CD14-positive monocyte (primary cell): ENCODE results near the gene BMPR1B. TPM values are rescaled to one million over a fixed set of nuclear protein-coding genes. Genes with fewer than 3 reads are reported as not detected.

Experiments used
- DNase-seq, 3 donors: peaks; one replicate each; pipeline ENCODE4 v3.0.0-alpha.2; 2011 to 2022
- H2AFZ ChIP-seq: 2 replicates; pipeline ENCODE4 v1.6.0; 2012; ENCODE audit warnings: mild to moderate bottlenecking, low read depth, low read length, inconsistent platforms; ENCODE audit not compliant: insufficient read depth, poor library complexity, severe bottlenecking
- H3K27ac ChIP-seq, 2 donors: 1 replicate in 1 of 2; 2 replicates in 1 of 2; pipeline ENCODE4 v1.5.1; 2012 to 2013; ENCODE audit warnings: low read length in 2 of 2, control low read depth in 1 of 2, inconsistent platforms in 1 of 2, low read depth in 1 of 2, mild to moderate bottlenecking in 1 of 2
- H3K27me3 ChIP-seq, 2 donors: one replicate each; pipeline versions ENCODE4 v1.6.0 to v1.6.1; 2011 to 2013; ENCODE audit warnings: low read length in 2 of 2; ENCODE audit not compliant: control insufficient read depth in 2 of 2, insufficient read depth in 2 of 2
- H3K36me3 ChIP-seq, 2 donors: replicated peaks in 1 of 2; 1 replicate in 1 of 2; 2 replicates in 1 of 2; pipeline versions ENCODE4 v1.5.1 to v1.6.1; 2012 to 2013; ENCODE audit warnings: low read length in 2 of 2, control low read depth in 1 of 2, inconsistent platforms in 1 of 2, mild to moderate bottlenecking in 1 of 2; ENCODE audit not compliant: insufficient read depth in 2 of 2, control insufficient read depth in 1 of 2
- H3K4me1 ChIP-seq, 2 donors: 1 replicate in 1 of 2; 2 replicates in 1 of 2; pipeline versions ENCODE4 v1.5.1 to v1.6.1; 2012 to 2013; ENCODE audit warnings: low read length in 2 of 2, control low read depth in 1 of 2, inconsistent platforms in 1 of 2, mild to moderate bottlenecking in 1 of 2, moderate library complexity in 1 of 2; ENCODE audit not compliant: insufficient read depth in 2 of 2, control insufficient read depth in 1 of 2
- H3K4me2 ChIP-seq: replicated peaks from 2 replicates; pipeline ENCODE3; 2012; ENCODE audit warnings: low read length, moderate library complexity, mild to moderate bottlenecking; ENCODE audit not compliant: poor library complexity, severe bottlenecking; ENCODE audit errors: extremely low read depth
- H3K4me3 ChIP-seq, 3 experiments: fragments of 200-600 bp in 1 of 3; sonication (generic) in 1 of 3; replicated peaks in 1 of 3; 1 replicate in 2 of 3; 2 replicates in 1 of 3; pipeline ENCODE4 v1.5.1; 2011 to 2013; ENCODE audit warnings: low read length in 3 of 3, mild to moderate bottlenecking in 3 of 3, control low read depth in 2 of 3, low read depth in 2 of 3, inconsistent platforms in 1 of 3, moderate library complexity in 1 of 3
- H3K79me2 ChIP-seq: 2 replicates; pipeline ENCODE4 v1.6.0; 2012; ENCODE audit warnings: mild to moderate bottlenecking, control low read depth, inconsistent platforms, low read length, moderate library complexity; ENCODE audit not compliant: insufficient read depth
- H3K9ac ChIP-seq: 2 replicates; pipeline ENCODE4 v1.6.0; 2017; ENCODE audit warnings: low read length, mild to moderate bottlenecking; ENCODE audit not compliant: insufficient read depth, poor library complexity, severe bottlenecking
- H3K9me3 ChIP-seq, 2 donors: replicated peaks in 1 of 2; 1 replicate in 1 of 2; 2 replicates in 1 of 2; pipeline versions ENCODE4 v1.5.1 to v1.6.1; 2012 to 2013; ENCODE audit warnings: low read length in 2 of 2, control low read depth in 1 of 2; ENCODE audit not compliant: control insufficient read depth in 1 of 2, insufficient read depth in 1 of 2
- H4K20me1 ChIP-seq: 2 replicates; pipeline ENCODE4 v1.6.0; 2012; ENCODE audit warnings: mild to moderate bottlenecking, low read length, control low read depth, moderate library complexity; ENCODE audit not compliant: insufficient read depth
- H3K27ac Mint-ChIP-seq, 7 donors: one replicate each; pipeline ENCODE4 v1.8.0; 2020; ENCODE audit warnings: mild to moderate bottlenecking in 7 of 7, mixed read lengths in 7 of 7, moderate library complexity in 6 of 7, inconsistent platforms in 2 of 7
- H3K27me3 Mint-ChIP-seq, 3 donors: one replicate each; pipeline ENCODE4 v1.8.0; 2021 to 2022; ENCODE audit warnings: low read depth in 3 of 3, mild to moderate bottlenecking in 3 of 3, mixed read lengths in 3 of 3, moderate library complexity in 3 of 3, inconsistent platforms in 1 of 3
- H3K36me3 Mint-ChIP-seq, 2 donors: one replicate each; pipeline ENCODE4 v1.8.0; 2020; ENCODE audit warnings: mixed read lengths in 2 of 2, inconsistent platforms in 1 of 2, mild to moderate bottlenecking in 1 of 2
- H3K4me1 Mint-ChIP-seq: one replicate; pipeline ENCODE4 v1.8.0; 2020; ENCODE audit warnings: mild to moderate bottlenecking, mixed read lengths
- H3K4me3 Mint-ChIP-seq, 2 donors: one replicate each; pipeline ENCODE4 v1.8.0; 2020; ENCODE audit warnings: mild to moderate bottlenecking in 2 of 2, mixed read lengths in 2 of 2, moderate library complexity in 1 of 2
- H3K9me3 Mint-ChIP-seq, 7 donors: one replicate each; pipeline ENCODE4 v1.8.0; 2020 to 2022; ENCODE audit warnings: mixed read lengths in 7 of 7, mild to moderate bottlenecking in 6 of 7, moderate library complexity in 6 of 7, inconsistent platforms in 2 of 7
- WGBS: methylation state at CpG from one replicate; pipeline ENCODE4 v1.1.5; 2013; ENCODE audit warnings: missing lambda C conversion rate; ENCODE audit not compliant: insufficient coverage; 5-methylcytosine and 5-hydroxymethylcytosine counted together
- intact Hi-C, 2 donors: fragments of 100-400 bp; cut with micrococcal nuclease; formaldehyde crosslinking; loops; one replicate each; pipeline versions ENCODE4 v1.15.0 to v1.15.1; 2023
- polyA plus RNA-seq, 3 donors: library from polyadenylated mRNA; depleted of rRNA in 1 of 3; unstranded in 2 of 3; stranded (reverse) in 1 of 3; fragments of 300-500 nt in 2 of 3; fragments of >200 nt in 1 of 3; fragmentation: Illumina TruSeq in 2 of 3; gene quantifications; 1 replicate in 2 of 3; 2 replicates in 1 of 3; pipeline ENCODE4 v1.2.3, GENCODE V29; 2012 to 2021
- TF ChIP-seq, protein P1 (sequence below): fragments of 200-600 bp; IDR thresholded peaks from one replicate; pipeline ENCODE4 v1.8.0; 2022; ENCODE audit warnings: antibody characterized with exemption, mild to moderate bottlenecking

BMPR1B gene
- polyA plus RNA-seq, 3 donors: not detected

DNA sequence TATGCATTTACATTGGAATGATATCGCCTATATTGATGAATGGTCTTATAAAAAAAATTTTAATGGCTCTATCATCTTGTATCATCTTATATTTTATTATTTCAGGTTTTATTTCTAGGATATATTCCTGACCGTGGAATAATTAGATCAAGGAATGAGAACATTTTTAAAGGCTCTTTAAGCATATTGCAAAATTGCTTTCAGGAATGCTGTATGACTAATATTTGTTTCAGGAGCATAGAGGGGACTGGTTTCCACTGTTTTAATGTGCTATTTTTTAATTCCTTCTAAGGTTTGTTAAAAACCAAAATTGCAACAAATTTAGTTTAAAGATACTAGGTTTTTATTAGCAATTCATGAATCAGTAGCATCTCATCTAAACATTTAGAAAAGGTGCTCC lies 120.2 kb downstream of the BMPR1B start:
- Histone ChIP-seq H3K4me2 (no peak overlapping the region), H3K27me3 (no peaks in the 10 kb centered on the region), H2AFZ (no peak overlapping the region), H4K20me1 (no peaks in the 10 kb centered on the region), H3K9ac (no peak overlapping the region), H3K36me3 (no peaks in the 10 kb centered on the region), H3K4me1 (no peaks in the 10 kb centered on the region), H3K9me3 (no peaks in the 10 kb centered on the region), H3K27ac (no peak overlapping the region), H3K79me2 (no peaks in the 10 kb centered on the region), H3K4me3 (no peak overlapping the region)
- Mint-ChIP-seq H3K9me3 (peaks cover 0 to 5% (median 0%) of the 10 kb centered on the region in 7 donors), H3K36me3 (no peaks in the 10 kb centered on the region), H3K27me3 (peaks cover 0 to 1% (median 0%) of the 10 kb centered on the region in 3 donors), H3K27ac (no peak overlapping the region), H3K4me3 (no peak overlapping the region), H3K4me1 (no peaks in the 10 kb centered on the region)
- DNase-seq: no peak
- no CpG with 5 or more reads among the region's 2 CpGs for WGBS
- intact Hi-C loops: no loop called here
- TF ChIP-seq, protein P1, sequence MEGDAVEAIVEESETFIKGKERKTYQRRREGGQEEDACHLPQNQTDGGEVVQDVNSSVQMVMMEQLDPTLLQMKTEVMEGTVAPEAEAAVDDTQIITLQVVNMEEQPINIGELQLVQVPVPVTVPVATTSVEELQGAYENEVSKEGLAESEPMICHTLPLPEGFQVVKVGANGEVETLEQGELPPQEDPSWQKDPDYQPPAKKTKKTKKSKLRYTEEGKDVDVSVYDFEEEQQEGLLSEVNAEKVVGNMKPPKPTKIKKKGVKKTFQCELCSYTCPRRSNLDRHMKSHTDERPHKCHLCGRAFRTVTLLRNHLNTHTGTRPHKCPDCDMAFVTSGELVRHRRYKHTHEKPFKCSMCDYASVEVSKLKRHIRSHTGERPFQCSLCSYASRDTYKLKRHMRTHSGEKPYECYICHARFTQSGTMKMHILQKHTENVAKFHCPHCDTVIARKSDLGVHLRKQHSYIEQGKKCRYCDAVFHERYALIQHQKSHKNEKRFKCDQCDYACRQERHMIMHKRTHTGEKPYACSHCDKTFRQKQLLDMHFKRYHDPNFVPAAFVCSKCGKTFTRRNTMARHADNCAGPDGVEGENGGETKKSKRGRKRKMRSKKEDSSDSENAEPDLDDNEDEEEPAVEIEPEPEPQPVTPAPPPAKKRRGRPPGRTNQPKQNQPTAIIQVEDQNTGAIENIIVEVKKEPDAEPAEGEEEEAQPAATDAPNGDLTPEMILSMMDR: no peak

DNA sequence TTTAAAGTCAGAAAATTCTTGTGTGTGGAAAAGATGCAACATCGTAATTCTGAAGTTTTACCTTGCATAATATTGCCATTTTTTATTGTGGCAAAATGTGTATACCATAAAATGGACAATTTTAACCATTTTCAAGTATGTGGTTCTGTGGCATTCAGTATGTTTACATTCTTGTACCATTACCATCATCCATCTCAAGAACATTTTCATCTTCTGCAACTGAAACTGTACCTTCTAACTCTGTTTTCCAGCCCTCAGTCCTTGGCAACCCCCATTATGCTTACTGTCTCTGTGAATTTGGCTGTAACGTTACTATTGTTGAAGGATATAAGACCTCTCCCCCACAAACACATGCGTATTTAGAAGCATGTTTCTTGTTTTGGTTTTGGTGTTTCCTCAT lies 123.2 kb downstream of the BMPR1B start:
- Mint-ChIP-seq H3K27ac (no peak overlapping the region), H3K4me3 (no peak overlapping the region), H3K27me3 (peaks cover 0 to 1% (median 0%) of the 10 kb centered on the region in 3 donors), H3K4me1 (no peaks in the 10 kb centered on the region), H3K9me3 (peaks cover 0 to 2% (median 0%) of the 10 kb centered on the region in 7 donors), H3K36me3 (no peaks in the 10 kb centered on the region)
- no peak for DNase-seq
- no peak overlapping the region for H3K4me3 ChIP-seq
- H3K4me1 ChIP-seq: no peaks in the 10 kb centered on the region
- intact Hi-C loops: no loop called here
- TF ChIP-seq, protein P1: no peak
- no peak overlapping the region for H3K9ac ChIP-seq
- H3K9me3 ChIP-seq: peaks cover 0 to 3% of the 10 kb centered on the region in 2 donors
- H3K79me2 ChIP-seq: no peaks in the 10 kb centered on the region
- no peaks in the 10 kb centered on the region for H3K27me3 ChIP-seq
- no peak overlapping the region for H3K27ac ChIP-seq
- no peak overlapping the region for H2AFZ ChIP-seq
- no CpG with 5 or more reads among the region's 3 CpGs for WGBS
- no peaks in the 10 kb centered on the region for H4K20me1 ChIP-seq
- H3K4me2 ChIP-seq: no peak overlapping the region
- H3K36me3 ChIP-seq: no peaks in the 10 kb centered on the region
